Liver (tissue), 9 donors: Measurements from ENCODE around the gene GABPB1. TPM values are rescaled to one million over a fixed set of nuclear protein-coding genes. Genes with fewer than 3 reads are reported as not detected.

Experiments
- DNase-seq: peaks from one replicate; pipeline ENCODE4 v3.0.0-alpha.2; 2017; ENCODE audit warnings: low spot score
- H3K27ac ChIP-seq, 2 donors: one replicate each; pipeline ENCODE4 v1.7.0; 2013; ENCODE audit warnings: inconsistent platforms in 2 of 2, low read length in 2 of 2, control low read depth in 1 of 2, low read depth in 1 of 2, mild to moderate bottlenecking in 1 of 2
- H3K27me3 ChIP-seq, 4 donors: one replicate each; pipeline versions ENCODE4 v1.6.1 to v1.7.0; 2013; ENCODE audit warnings: low read length in 3 of 4, inconsistent platforms in 1 of 4, mild to moderate bottlenecking in 1 of 4, moderate library complexity in 1 of 4; ENCODE audit not compliant: control insufficient read depth in 4 of 4, insufficient read depth in 4 of 4
- H3K36me3 ChIP-seq, 4 donors: one replicate each; pipeline versions ENCODE4 v1.6.1 to v1.7.0; 2013; ENCODE audit warnings: low read length in 3 of 4, mild to moderate bottlenecking in 3 of 4, low read depth in 1 of 4, moderate library complexity in 1 of 4; ENCODE audit not compliant: control insufficient read depth in 4 of 4, insufficient read depth in 3 of 4
- H3K4me1 ChIP-seq, 4 donors: one replicate each; pipeline versions ENCODE4 v1.6.1 to v1.7.0; 2013; ENCODE audit warnings: low read length in 3 of 4, mild to moderate bottlenecking in 3 of 4, moderate library complexity in 1 of 4; ENCODE audit not compliant: control insufficient read depth in 4 of 4, insufficient read depth in 4 of 4
- H3K4me3 ChIP-seq, 3 donors: one replicate each; pipeline versions ENCODE4 v1.6.1 to v1.7.0; 2013; ENCODE audit warnings: low read length in 3 of 3, control low read depth in 1 of 3, low read depth in 1 of 3, mild to moderate bottlenecking in 1 of 3
- H3K9ac ChIP-seq, 2 donors: one replicate each; pipeline ENCODE4 v1.7.0; 2013; ENCODE audit warnings: low read length in 2 of 2, mild to moderate bottlenecking in 2 of 2, moderate library complexity in 2 of 2, control low read depth in 1 of 2, low read depth in 1 of 2
- H3K9me3 ChIP-seq, 4 donors: one replicate each; pipeline versions ENCODE4 v1.6.1 to v1.7.0; 2013; ENCODE audit warnings: low read length in 3 of 4; ENCODE audit not compliant: control insufficient read depth in 4 of 4
- ATF3 ChIP-seq: IDR thresholded peaks from 2 replicates; pipeline ENCODE4 v1.6.1; 2016; ENCODE audit warnings: antibody characterized with exemption
- EGR1 ChIP-seq, 2 donors: IDR thresholded peaks; 2 replicates each; pipeline ENCODE4 v1.6.1; 2016 to 2018; ENCODE audit warnings: antibody characterized with exemption in 2 of 2, low read depth in 2 of 2
- FOXA2 ChIP-seq: IDR thresholded peaks from 2 replicates; pipeline ENCODE4 v1.6.1; 2016; ENCODE audit warnings: antibody characterized with exemption
- HNF4A ChIP-seq, 2 donors: conservative IDR thresholded peaks; 2 replicates each; pipeline ENCODE4 v1.6.1; 2016; ENCODE audit warnings: antibody characterized with exemption in 2 of 2, mild to moderate bottlenecking in 2 of 2
- HNF4G ChIP-seq: IDR thresholded peaks from 2 replicates; pipeline ENCODE4 v1.6.1; 2016; ENCODE audit warnings: antibody characterized with exemption
- JUND ChIP-seq, 2 donors: IDR thresholded peaks; 2 replicates each; pipeline ENCODE4 v1.6.1; 2016; ENCODE audit warnings: antibody characterized with exemption in 2 of 2
- NR2F2 ChIP-seq: IDR thresholded peaks from 2 replicates; pipeline ENCODE4 v1.6.1; 2016; ENCODE audit warnings: antibody characterized with exemption
- RAD21 ChIP-seq, 2 donors: IDR thresholded peaks; 2 replicates each; pipeline ENCODE4 v1.6.1; 2016; ENCODE audit warnings: antibody characterized with exemption in 2 of 2, mild to moderate bottlenecking in 2 of 2
- REST ChIP-seq: IDR thresholded peaks from 2 replicates; pipeline ENCODE4 v1.6.1; 2016; ENCODE audit warnings: antibody characterized with exemption, mild to moderate bottlenecking
- RXRA ChIP-seq, 2 donors: IDR thresholded peaks; 2 replicates each; pipeline ENCODE4 v1.6.1; 2017 to 2018; ENCODE audit warnings: antibody characterized with exemption in 2 of 2, mild to moderate bottlenecking in 1 of 2
- SP1 ChIP-seq: IDR thresholded peaks from 2 replicates; pipeline ENCODE4 v1.6.1; 2018; ENCODE audit warnings: antibody characterized with exemption, mild to moderate bottlenecking
- TAF1 ChIP-seq: conservative IDR thresholded peaks from 2 replicates; pipeline ENCODE4 v1.6.1; 2016; ENCODE audit warnings: antibody characterized with exemption, mild to moderate bottlenecking
- WGBS: extraction: QIAGEN DNeasy Blood & Tissue Kit; methylation state at CpG from one replicate; pipeline ENCODE4 v1.1.7; 2013; 5-methylcytosine and 5-hydroxymethylcytosine counted together
- polyA plus RNA-seq, 2 donors: library from polyadenylated mRNA; stranded (reverse) in 1 of 2; unstranded in 1 of 2; fragments of 200-250 nt in 1 of 2; fragments of >200 nt in 1 of 2; fragmentation: Nextera tagmentation in 1 of 2; extraction: Ambion mirVana in 1 of 2; gene quantifications; one replicate each; pipeline versions ENCODE4 v1.2.1 to v1.2.3, GENCODE V29; 2013 to 2015
- total RNA-seq, 2 donors: library from RNA; depleted of rRNA; stranded (reverse); fragments of >200 nt; gene quantifications; one replicate each; pipeline ENCODE4 v1.2.3, GENCODE V29; 2014
- TF ChIP-seq, protein P1 (sequence below): IDR thresholded peaks from 2 replicates; pipeline ENCODE4 v1.6.1; 2016; ENCODE audit warnings: antibody characterized with exemption
- TF ChIP-seq, protein P2 (sequence below): fragments of 150-350 bp; IDR thresholded peaks from 2 replicates; pipeline ENCODE4 v1.5.1; 2017; ENCODE audit warnings: improper control_type of control experiment, low read depth, low read length; ENCODE audit not compliant: missing input control
- TF ChIP-seq, protein P3 (sequence below): IDR thresholded peaks from 2 replicates; pipeline ENCODE4 v1.6.1; 2016; ENCODE audit warnings: antibody characterized with exemption
- donor health status: healthy.
- donor health status: healthy.
- donor health status: healthy.
- donor health status: healthy.
- donor health status: healthy.

The GABPB1 gene
- total and polyA plus RNA-seq, 4 donors = 4.4 to 23.6 (median 9.8) TPM

- WGBS = 54% methylated on average over 2 of the region's 2 CpGs
- Histone ChIP-seq H3K4me3 (no peak overlapping the region), H3K9me3 (no peaks in the 10 kb centered on the region), H3K36me3 (no peaks in the 10 kb centered on the region), H3K27me3 (no peaks in the 10 kb centered on the region), H3K27ac (peak overlapping the region; percentile 82 to 88), H3K9ac (peak overlapping the region; percentile 22 to 59), H3K4me1 (peaks cover 23 to 65% (median 52%) of the 10 kb centered on the region in 4 donors)
- no peak for DNase-seq
- TF ChIP-seq HNF4G = no peak
- TF ChIP-seq TAF1 = no peak
- TF ChIP-seq NR2F2 = no peak
- TF ChIP-seq EGR1 (IDR thresholded peaks at IDR 0.05; ENCODE audit: low read depth in 2 of 2) = no peak
- no peak for TF ChIP-seq SP1
- TF ChIP-seq, protein P1, sequence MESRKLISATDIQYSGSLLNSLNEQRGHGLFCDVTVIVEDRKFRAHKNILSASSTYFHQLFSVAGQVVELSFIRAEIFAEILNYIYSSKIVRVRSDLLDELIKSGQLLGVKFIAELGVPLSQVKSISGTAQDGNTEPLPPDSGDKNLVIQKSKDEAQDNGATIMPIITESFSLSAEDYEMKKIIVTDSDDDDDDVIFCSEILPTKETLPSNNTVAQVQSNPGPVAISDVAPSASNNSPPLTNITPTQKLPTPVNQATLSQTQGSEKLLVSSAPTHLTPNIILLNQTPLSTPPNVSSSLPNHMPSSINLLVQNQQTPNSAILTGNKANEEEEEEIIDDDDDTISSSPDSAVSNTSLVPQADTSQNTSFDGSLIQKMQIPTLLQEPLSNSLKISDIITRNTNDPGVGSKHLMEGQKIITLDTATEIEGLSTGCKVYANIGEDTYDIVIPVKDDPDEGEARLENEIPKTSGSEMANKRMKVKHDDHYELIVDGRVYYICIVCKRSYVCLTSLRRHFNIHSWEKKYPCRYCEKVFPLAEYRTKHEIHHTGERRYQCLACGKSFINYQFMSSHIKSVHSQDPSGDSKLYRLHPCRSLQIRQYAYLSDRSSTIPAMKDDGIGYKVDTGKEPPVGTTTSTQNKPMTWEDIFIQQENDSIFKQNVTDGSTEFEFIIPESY = no peak
- TF ChIP-seq FOXA2 = no peak
- no peak for TF ChIP-seq REST
- TF ChIP-seq, protein P2, sequence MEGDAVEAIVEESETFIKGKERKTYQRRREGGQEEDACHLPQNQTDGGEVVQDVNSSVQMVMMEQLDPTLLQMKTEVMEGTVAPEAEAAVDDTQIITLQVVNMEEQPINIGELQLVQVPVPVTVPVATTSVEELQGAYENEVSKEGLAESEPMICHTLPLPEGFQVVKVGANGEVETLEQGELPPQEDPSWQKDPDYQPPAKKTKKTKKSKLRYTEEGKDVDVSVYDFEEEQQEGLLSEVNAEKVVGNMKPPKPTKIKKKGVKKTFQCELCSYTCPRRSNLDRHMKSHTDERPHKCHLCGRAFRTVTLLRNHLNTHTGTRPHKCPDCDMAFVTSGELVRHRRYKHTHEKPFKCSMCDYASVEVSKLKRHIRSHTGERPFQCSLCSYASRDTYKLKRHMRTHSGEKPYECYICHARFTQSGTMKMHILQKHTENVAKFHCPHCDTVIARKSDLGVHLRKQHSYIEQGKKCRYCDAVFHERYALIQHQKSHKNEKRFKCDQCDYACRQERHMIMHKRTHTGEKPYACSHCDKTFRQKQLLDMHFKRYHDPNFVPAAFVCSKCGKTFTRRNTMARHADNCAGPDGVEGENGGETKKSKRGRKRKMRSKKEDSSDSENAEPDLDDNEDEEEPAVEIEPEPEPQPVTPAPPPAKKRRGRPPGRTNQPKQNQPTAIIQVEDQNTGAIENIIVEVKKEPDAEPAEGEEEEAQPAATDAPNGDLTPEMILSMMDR = no peak
- no peak for TF ChIP-seq ATF3
- no peak for TF ChIP-seq RAD21 (IDR thresholded peaks at IDR 0.05)
- TF ChIP-seq, protein P3, sequence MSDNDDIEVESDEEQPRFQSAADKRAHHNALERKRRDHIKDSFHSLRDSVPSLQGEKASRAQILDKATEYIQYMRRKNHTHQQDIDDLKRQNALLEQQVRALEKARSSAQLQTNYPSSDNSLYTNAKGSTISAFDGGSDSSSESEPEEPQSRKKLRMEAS = no peak
- TF ChIP-seq JUND (IDR thresholded peaks at IDR 0.05) = no peak
- no peak for TF ChIP-seq HNF4A (conservative IDR thresholded peaks at IDR 0.05)
These were observed 105.3 kb downstream of the GABPB1 start for GRCh38 chr15:50249704-50250103.

GRCh38 chr15:50248994-50249582, 105.9 kb downstream of the GABPB1 start:
- H3K4me3 ChIP-seq = no peak overlapping the region
- H3K9me3 ChIP-seq = no peaks in the 10 kb centered on the region
- H3K4me1 ChIP-seq = peaks cover 25 to 70% (median 56%) of the 10 kb centered on the region in 4 donors
- DNase-seq = peak; percentile 13
- no peaks in the 10 kb centered on the region for H3K36me3 ChIP-seq
- peak overlapping the region; percentile 82 to 88 for H3K27ac ChIP-seq
- H3K27me3 ChIP-seq = no peaks in the 10 kb centered on the region
- 21% methylated on average over 4 of the region's 4 CpGs for WGBS
- H3K9ac ChIP-seq = peak overlapping the region in 1 of 2 donors; percentile 38
- TF ChIP-seq SP1 (peak; percentile 44), JUND (IDR thresholded peaks at IDR 0.05) (no peak), NR2F2 (peak; percentile 16), HNF4A (conservative IDR thresholded peaks at IDR 0.05) (peak; percentile 82 to 86), HNF4G (no peak), RXRA (IDR thresholded peaks at IDR 0.05) (peak; percentile 63 to 76)
- TF ChIP-seq, protein P3 = peak; percentile 23
